ENCODE data around the gene MST1.
"Not testable (repeated sequence)": the region's sequence is repeated elsewhere in the genome, so short reads cannot be mapped to it uniquely, and the experiment has no call there.

MST1 gene

GRCh38 chr3:49684453-49684852, 4.8 kb downstream of the MST1 start:
- not testable (repeated sequence) for FAIRE-seq; DNase-seq (ENCODE audit: insufficient read length, low spot score)

- FAIRE-seq: no peak
- no peak for DNase-seq (ENCODE audit: insufficient read length, low spot score)
- no peak for TF ChIP-seq CTCF (IDR thresholded peaks at IDR 0.05; ENCODE audit: insufficient read depth, missing control alignments)
Measured at GRCh38 chr3:49683162-49683561, 6.1 kb downstream of the MST1 start.

GRCh38 chr3:49681543-49681942, 7.7 kb downstream of the MST1 start:
- TF ChIP-seq CTCF (IDR thresholded peaks at IDR 0.05; ENCODE audit: insufficient read depth, missing control alignments): no peak
- FAIRE-seq (no peak), DNase-seq (ENCODE audit: insufficient read length, low spot score) (no peak)

- DNase-seq (ENCODE audit: insufficient read length, low spot score) (no peak), FAIRE-seq (no peak)
- no peak for TF ChIP-seq CTCF (IDR thresholded peaks at IDR 0.05; ENCODE audit: insufficient read depth, missing control alignments)
Measured at GRCh38 chr3:49681232-49681522, 8.1 kb downstream of the MST1 start.

GRCh38 chr3:49680493-49681231, 8.6 kb downstream of the MST1 start:
- TF ChIP-seq CTCF (IDR thresholded peaks at IDR 0.05; ENCODE audit: insufficient read depth, missing control alignments): no peak
- no peak for FAIRE-seq
- DNase-seq (ENCODE audit: insufficient read length, low spot score): no peak

- no peak for TF ChIP-seq CTCF (IDR thresholded peaks at IDR 0.05; ENCODE audit: insufficient read depth, missing control alignments)
- DNase-seq (ENCODE audit: insufficient read length, low spot score) (no peak), FAIRE-seq (no peak)
Measured at GRCh38 chr3:49675912-49676311, 13.4 kb downstream of the MST1 start.

- DNase-seq (ENCODE audit: insufficient read length, low spot score) (no peak), FAIRE-seq (no peak)
- TF ChIP-seq CTCF (IDR thresholded peaks at IDR 0.05; ENCODE audit: insufficient read depth, missing control alignments): no peak
Measured at GRCh38 chr3:49674497-49674983, 14.7 kb downstream of the MST1 start.
